PC-9 (cell line): ENCODE measurements around the gene IL17RE.

Source experiments
- CTCF ChIP-seq: fragments of 200-600 bp; sonication (generic); conservative IDR thresholded peaks from 2 replicates; pipeline ENCODE4 v1.6.1; 2017; ENCODE audit warnings: mixed run types, antibody characterized with exemption, mild to moderate bottlenecking, moderate library complexity
- EZH2 ChIP-seq: fragments of 200-600 bp; sonication (generic); IDR thresholded peaks from 2 replicates; pipeline ENCODE4 v1.8.0; 2017; ENCODE audit warnings: antibody characterized with exemption, low read depth

DNA sequence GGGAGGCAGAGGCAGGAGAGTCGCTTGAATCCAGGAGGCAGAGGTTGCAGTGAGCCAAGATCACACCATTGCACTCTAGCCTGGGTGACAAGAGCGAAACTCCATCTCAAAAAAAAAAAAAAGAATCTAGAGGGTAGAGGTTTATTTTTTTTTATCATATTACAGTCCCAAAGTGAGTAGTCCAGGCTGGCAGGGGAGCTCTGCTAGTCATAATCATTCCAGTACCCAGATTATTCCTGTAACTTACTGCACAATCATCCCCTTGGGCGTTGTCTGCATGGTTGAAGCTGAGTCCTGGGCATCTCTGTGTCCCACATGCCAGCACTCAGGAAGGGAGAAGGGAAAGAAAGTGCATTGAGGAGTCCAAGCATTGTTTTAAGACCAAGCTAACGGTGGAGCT is 39.5 kb downstream of the IL17RE start:
- TF ChIP-seq CTCF (no peak), EZH2 (no peak)
